ENCODE data around the gene OR4C45.

The OR4C45 gene

GRCh38 chr11:50071584-50072225, 39.0 kb downstream of the OR4C45 start:
- TF ChIP-seq, protein P1, sequence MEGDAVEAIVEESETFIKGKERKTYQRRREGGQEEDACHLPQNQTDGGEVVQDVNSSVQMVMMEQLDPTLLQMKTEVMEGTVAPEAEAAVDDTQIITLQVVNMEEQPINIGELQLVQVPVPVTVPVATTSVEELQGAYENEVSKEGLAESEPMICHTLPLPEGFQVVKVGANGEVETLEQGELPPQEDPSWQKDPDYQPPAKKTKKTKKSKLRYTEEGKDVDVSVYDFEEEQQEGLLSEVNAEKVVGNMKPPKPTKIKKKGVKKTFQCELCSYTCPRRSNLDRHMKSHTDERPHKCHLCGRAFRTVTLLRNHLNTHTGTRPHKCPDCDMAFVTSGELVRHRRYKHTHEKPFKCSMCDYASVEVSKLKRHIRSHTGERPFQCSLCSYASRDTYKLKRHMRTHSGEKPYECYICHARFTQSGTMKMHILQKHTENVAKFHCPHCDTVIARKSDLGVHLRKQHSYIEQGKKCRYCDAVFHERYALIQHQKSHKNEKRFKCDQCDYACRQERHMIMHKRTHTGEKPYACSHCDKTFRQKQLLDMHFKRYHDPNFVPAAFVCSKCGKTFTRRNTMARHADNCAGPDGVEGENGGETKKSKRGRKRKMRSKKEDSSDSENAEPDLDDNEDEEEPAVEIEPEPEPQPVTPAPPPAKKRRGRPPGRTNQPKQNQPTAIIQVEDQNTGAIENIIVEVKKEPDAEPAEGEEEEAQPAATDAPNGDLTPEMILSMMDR (conservative IDR thresholded peaks at IDR 0.05; ENCODE audit: control insufficient read depth, insufficient read depth, low read depth, low read length), result no peak
- no peak overlapping the region for H3K4me3 ChIP-seq (ENCODE audit: control insufficient read depth, low read depth, low read length)
- no peak for DNase-seq (ENCODE audit: low read depth)

DNA sequence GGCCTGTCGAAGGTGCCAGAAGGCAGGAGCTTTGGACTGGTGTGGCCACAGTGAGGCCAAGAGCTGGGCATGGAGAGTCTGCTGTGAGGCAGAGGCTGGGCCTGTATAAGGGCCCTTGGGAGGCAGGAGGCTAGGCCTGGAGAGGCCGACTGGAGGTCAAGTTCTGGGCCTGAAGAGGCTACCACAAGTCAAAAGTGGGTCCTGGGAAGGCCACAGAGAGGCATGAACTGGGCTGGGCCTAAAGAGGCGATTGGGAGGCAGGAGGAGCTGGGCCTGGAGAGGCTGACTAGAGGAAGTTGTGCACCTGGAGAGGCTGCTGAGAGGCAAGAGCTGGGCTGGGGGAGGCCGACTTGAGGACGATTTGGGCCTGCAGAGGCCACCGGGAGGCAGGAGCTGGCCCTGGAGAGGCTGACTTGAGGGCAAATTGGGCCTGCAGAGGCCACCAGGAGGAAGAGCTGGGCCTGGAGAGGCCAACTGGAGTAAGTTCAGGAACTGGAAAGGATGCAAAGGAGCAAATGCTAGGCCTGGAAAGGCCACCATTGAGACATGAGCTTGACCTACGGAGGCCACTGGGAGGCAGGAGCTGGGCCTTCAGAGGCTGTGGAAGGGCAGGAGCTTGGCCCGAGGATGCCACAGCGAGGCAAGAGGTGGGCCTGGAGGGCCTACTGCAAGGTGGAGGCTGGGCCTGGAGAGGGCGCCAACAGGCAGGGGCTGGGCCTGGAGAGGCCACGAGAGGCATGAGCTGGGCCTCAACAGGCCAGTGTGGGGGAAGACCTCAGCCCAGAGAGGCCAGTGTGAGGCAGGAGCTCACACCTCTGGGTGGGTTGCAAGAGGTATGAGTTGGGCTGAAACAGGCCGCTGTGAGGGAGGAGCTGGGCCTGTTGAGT, 39.8 kb downstream of the OR4C45 start:
- DNase-seq (ENCODE audit: low read depth), result no peak
- TF ChIP-seq, protein P1 (conservative IDR thresholded peaks at IDR 0.05; ENCODE audit: control insufficient read depth, insufficient read depth, low read depth, low read length), result no peak
- no peak overlapping the region for H3K4me3 ChIP-seq (ENCODE audit: control insufficient read depth, low read depth, low read length)

- TF ChIP-seq, protein P1 (conservative IDR thresholded peaks at IDR 0.05; ENCODE audit: control insufficient read depth, insufficient read depth, low read depth, low read length), result no peak
- no peak for DNase-seq (ENCODE audit: low read depth)
- H3K4me3 ChIP-seq (ENCODE audit: control insufficient read depth, low read depth, low read length), result no peak overlapping the region
Observed at GRCh38 chr11:50073113-50074105, 40.7 kb downstream of the OR4C45 start.

DNA sequence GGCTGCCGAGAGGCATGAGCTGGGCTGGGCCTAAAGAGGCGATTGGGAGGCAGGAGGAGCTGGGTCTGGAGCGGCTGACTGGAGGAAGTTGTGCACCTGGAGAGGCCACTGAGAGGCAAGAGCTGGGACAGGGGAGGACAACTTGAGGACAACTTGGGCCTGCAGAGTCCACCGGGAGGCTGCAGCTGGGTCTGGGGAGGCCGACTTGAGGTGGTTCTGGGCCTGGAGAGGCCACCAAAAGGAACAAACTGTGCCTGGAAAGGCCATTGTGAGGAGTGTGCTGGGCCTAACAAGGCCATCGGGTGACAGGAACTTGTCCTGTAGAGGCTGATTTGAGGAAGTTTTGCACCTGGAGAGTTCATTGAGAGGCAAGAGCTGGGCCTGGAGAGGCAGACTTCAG, 41.5 kb downstream of the OR4C45 start:
- TF ChIP-seq, protein P1 (conservative IDR thresholded peaks at IDR 0.05; ENCODE audit: control insufficient read depth, insufficient read depth, low read depth, low read length), result no peak
- no peak for DNase-seq (ENCODE audit: low read depth)
- H3K4me3 ChIP-seq (ENCODE audit: control insufficient read depth, low read depth, low read length), result no peak overlapping the region

DNA sequence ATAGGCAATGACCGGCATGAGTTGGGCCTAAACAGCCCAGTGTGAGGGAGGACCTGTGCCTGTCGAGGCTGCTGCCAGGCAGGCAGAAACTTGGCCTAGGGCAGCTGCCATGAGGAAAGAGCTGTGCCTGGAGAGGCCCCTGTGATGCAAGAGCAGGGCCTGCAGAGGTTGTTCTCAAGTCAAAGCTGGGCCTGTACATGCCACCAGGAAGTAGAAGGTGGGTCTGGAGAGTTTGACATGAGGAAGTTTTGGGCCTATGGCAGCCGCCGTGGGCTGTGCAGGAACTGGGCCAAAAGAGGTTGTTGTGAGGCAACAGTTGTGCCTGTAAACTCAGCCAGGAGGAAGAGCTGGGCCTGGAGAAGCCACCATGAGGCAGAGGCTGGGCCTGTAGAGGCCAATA, 43.2 kb downstream of the OR4C45 start:
- no peak for DNase-seq (ENCODE audit: low read depth)
- H3K4me3 ChIP-seq (ENCODE audit: control insufficient read depth, low read depth, low read length), result no peak overlapping the region
- TF ChIP-seq, protein P1 (conservative IDR thresholded peaks at IDR 0.05; ENCODE audit: control insufficient read depth, insufficient read depth, low read depth, low read length), result no peak

DNA sequence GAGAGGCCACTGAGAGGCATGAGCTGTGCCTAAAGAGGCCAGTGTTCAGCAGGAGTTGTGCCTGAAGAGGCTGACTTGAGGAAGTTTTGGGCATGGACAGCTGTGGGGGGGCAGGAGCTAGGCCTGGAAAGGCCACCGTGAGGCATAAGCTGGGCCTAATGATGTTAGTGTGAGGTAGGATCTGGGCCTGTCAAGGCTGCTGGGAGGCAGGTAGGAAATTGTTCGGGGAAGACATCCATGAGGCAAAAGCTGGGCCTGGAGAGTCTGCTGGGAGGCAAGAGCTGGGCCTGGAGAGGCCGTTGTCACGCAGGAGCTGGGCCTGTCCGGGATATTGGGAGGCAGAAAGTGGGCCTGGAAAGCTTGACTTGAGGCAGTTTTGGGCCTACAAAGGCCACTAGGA, 44.9 kb downstream of the OR4C45 start:
- TF ChIP-seq, protein P1 (conservative IDR thresholded peaks at IDR 0.05; ENCODE audit: control insufficient read depth, insufficient read depth, low read depth, low read length), result no peak
- no peak for DNase-seq (ENCODE audit: low read depth)
- no peak overlapping the region for H3K4me3 ChIP-seq (ENCODE audit: control insufficient read depth, low read depth, low read length)

Data from fibroblast of mammary gland (primary cell).